ENCODE data around the gene ABLIM2.
"Not testable (repeated sequence)": the region's sequence is repeated elsewhere in the genome, so short reads cannot be mapped to it uniquely, and the experiment has no call there.

ABLIM2 gene

DNA sequence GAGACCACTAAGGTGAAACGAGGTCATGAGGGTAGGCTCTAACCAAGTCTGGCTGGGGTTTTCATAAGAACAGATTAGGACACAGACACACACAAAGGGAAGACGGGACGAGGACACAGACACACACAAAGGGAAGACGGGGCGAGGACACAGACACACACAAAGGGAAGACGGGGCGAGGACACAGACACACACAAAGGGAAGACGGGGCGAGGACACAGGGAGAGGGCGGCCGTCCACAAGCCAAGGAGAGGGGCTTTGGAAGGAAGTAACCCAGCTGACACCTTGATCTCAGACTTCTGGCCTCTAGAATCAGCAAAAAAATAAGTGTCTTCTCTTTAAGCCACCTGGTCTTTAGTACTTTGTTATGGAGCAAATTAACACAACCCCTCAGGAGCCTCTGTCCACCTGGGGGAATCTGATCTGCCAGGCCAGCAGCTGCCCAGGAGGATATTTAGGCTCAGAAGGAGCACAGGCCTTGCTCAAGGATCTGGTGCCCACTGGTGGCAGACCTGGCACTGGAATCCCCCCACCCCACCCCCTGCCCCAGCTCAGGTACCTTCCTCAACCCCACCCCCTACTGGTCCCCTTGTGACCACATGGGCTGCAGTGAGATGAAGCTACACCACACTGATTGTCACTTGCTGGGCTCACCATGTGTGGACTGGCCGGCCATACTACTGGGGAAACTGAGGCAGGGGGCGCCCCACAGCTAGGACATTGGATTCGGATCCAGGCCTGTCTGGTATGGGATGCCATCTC, 2.8 kb downstream of the ABLIM2 start:
- no peak for DNase-seq

DNA sequence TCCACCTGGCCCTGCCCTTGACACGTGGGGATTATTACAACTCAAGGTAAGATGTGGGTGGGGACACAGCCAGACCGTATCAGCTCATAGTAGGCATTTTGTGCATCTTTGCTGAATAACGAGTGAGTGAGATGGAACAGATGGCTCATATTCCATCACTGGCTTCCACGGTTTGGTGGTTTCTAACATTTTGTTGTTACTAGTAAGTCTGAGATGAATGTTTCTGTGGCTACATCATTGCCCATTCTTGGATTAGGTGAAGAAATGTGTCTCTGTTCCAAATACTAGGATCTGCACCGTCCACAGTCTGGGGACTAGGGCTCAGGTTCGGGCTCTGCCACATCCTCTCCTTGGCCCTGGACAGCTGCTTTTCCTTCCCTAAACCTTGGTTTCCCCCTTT, 3.6 kb downstream of the ABLIM2 start:
- DNase-seq: no peak

DNA sequence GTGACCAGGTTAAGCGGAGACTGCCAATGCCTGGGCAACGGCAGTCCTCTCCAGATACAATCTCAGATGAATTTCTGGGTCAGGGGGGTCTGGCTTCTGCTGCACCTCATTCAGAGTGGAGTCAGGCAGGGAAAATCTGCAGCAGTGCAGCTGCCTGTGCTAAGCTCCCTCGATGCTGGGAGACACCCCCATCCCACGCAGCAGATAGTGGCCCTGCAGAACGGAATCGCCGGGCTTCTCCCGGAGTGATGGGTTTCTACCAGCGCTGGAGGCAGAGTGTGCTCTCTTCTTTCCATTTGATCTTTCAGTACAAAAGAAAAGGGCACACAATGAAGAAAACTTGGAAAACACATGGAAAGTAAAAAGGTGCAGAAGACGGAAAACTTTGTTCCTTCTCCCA, 5.2 kb downstream of the ABLIM2 start:
- DNase-seq: no peak

DNA sequence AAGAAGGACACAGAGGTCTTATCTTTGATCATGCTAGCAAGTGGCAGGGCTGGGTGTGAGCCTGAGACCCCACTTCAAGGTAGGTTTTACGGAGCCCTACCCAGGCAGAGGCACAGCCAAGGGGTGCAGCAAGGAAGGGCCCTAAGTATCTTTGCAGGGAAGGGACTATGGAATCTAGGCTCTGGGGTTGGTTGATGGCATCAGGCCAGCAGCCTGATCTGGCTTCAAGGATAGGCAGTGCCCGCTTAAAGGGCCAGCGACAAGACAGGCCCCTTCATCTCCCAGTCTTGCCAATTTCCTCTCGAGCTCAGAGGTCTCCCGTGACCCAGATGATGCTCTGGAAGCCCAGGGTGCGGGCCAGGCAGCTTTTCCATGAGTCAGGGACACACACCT, 5.8 kb downstream of the ABLIM2 start:
- no peak for DNase-seq

DNA sequence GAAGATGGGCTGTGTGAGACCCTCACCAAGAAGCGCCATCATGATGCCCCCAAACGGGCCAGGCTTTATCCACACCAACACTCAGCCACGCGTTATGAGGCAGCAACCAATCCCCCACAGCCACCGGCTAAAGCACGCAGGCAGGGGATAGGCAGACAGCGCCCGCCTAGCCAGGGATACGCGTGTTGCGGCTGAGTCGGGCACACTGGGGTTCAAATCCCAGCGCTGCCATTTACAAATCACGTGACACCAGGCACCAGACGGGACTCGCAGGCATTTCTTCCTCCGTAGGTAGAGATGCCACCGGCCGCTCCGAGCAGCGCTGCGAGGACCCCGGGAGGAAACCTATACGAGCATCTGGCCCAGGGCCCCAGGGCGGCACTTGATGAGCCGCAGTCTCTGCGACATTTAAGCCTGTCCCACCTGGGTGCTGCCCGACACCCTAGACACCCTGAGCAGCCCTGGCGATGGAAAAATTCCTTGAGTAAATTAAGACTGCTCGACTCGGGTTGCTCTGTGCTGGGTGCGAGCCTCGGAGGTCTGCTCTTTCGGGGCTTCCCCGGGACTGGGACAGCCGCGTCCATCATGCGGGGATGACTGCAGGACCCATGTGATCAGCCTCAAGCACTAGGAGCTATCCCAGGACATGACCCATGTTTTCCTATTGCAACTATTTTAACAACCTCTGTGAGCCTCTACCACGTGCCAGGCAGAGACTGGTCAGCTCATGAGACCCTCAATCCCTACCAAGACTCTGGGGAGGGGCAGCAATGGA, 6.3 kb downstream of the ABLIM2 start:
- no peak for DNase-seq

DNA sequence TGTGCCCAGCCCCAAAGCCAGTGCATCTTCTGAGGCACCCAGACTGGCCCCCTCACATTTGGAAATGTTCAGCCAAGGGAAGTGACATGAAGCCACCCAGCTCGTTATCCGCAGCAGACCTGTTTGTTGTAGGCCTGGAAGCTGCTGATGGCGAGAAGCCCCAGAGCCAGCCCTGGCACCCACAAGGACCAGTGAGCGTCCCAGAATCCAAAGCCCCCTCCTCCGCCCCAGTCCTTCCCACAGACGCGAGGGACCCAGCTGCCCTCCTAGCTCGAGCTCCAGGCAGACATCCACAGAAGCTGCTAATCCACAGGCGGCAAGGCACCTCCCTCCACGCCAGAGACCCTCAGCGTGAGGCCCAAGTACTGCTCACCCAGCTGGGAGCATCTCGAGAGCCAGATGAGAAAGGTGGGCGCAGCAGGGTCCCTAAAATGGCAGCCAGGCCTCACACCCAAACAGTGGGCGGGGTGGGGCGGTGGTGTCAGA, 7.4 kb downstream of the ABLIM2 start:
- DNase-seq: no peak

DNA sequence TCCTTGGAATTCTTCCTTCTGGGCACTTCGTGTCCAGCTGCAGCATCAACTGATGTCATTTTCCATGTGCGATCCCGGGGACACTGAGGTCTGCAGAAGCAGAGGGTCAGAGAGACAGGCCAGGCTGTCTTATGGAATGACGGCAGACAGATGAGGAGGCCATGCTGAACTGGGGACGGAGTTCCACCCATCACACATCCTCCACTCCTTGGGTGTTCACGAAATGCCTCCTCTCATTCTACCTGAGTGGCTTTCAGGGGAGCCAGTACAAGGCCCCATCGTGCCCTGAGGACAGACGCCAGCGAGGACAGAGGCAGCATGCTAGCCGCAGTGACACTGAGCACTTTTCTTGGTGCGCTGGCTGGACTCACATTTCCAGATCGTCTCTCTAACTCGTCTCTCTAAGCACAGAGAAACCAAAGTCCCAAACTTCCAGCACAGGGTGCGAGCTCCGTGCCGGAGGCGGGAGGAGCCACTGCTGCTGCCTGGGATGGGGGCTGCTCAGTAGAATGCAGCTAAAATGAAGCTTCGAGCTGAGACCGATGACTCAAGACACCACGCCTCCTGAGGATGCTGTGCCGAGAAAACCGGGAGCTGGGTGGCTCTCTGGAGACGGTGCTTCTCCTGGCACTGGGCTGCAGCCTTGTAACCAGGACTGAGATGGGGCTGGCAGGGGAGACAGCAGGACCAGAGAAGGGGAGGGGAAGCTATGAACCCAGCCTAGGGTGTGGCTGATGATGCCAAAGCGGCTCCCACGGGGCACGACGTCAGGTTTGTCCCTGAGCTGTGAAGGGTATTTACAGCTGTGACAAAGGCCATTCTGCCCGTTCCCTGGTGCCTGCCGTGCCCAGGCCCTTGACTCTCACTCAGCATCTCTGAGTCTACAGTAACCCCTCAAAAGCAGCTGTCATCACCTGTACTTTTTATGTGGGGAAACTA, 8.2 kb downstream of the ABLIM2 start:
- no peak for DNase-seq

DNA sequence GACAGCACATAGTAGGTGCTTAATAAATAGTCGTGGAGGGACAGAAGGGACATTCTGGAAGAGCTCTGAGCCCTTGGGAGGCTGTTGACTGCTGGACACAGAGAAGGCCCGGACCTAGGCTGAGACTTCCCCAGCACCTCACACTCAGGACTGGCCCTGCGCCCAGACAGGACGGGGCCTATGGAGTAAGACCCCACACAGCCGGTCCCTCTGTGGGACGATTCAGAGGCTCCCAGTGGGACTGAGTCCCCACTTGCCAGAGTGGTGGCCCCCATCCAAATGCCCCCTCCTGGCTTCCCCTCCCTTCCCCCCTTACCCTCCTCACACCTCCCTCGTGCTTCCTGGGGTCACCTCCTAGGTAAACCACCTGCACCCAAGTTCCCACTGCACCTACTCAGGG, 8.9 kb downstream of the ABLIM2 start:
- no peak for DNase-seq

DNA sequence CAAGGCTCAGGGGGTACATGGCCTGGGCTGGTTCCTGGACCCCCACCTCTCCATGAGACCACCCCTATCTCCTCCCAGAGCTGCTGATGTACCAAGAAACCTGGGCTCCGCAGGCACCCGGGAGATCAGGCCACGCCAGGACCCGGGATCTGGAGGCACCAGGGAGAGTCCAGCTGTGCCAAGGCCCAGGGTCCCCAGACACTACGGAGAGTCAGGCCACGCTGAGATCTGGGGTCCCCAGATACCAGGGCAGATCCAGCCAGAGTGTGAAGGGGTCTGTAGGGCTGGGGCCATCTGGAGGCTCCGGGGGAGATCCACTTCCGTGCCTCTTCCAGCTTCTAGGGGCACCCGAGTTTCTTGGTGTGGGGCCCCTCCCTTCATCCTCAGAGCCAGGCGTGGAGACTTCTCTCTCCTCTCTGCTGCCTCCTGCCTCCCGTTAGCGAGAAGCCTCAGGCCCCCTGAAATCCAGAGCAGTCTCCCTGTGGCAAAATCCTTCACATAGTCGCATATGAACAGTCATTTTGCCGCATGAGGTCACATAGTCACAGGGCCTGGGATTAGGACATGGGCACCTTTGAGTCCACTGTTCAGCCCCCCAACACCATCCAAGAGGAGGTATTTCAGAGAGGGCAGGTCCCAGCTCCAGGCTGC, 9.7 kb downstream of the ABLIM2 start:
- no peak for DNase-seq

DNA sequence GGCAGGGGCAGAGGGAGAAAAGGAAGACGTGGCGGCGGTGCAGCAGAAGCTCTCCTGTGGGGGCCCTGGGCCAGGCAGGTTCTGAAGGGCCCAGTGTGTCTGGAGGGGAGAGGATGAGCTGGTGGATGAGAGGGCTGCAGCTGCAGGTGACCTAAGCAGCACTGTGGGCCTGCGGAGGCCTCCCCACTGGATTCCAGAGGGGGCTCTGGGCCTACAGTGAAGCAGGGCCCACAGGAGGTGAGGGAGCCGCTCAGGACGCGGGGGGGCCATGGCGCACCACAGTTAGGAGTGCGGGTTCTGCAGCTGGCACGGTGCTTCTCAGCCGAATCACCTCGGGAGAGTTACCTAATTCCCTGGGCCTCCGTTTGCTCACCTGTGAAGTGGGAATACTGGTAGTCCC, 10.5 kb downstream of the ABLIM2 start:
- no peak for DNase-seq

DNA sequence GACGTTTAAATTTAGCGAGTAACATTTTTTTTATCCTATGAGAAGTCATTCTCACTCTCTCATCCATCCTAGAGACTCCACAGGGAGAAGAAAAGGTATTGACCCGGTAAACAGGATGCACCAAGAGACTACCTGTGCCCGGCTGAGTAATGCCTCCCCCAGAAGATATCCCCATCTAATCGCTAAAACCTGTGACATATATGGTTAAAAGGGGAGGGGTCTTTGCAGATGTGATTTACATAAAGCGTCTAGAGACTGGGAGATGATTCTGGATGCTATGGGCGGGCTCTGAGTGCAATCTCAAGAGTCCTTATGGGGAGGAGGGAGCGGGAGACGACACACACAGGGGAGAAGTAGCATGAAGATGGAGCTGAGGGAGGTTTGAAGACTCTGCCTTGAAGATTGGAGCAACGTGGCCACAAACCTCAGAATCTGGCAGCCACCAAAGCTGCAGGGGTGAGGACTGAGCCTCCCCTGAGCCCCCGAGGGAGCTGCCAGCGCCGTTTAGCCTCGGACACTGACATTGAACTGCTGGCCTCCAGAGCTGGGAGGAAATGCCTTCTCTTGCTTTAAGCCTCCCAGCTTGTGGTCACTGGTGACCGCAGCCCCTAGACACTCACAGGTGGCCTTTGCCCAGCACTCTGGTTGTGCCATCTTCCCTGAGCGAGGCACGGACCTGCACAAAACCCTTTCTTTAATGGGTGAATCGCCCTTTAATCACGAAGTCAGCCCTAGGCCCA, 11.2 kb downstream of the ABLIM2 start:
- no peak for DNase-seq

DNA sequence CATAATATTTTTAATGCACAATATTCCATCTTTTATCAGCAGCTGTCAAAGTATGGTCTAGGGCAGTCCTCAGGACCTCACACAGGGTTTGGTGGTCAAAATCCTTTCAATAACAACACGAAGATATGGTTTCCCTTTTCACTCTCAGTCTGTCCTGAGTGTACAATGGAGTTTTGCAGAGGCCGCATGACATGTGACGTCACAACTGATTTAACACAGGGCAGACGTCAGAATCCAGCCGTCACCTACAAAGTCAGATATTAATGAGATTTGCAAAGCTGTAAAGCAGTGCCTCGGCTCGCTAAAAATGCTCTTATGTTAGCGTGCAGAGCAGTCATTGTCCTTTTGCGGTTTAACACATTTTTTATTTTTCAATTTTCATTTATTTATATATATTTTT, 12.5 kb downstream of the ABLIM2 start:
- DNase-seq: no peak

DNA sequence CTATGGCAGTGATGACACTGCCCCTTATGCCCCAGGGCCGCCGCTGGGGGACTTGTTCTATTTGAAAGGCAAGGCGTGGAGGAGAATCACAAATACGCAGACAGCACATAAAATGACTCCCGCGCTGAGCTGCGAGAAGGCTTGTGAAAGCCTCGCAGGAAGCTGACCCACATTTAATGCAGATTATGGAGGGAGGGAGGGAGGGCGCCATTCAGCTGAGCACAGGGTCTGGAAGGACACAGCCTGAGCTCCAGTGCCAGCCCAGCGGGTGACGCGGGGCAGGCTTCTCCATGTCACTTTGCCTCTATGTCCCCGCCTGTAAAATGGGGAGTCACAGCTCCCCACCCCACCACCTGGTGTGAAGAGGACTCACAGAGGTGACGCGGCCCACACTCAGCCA, 14.3 kb downstream of the ABLIM2 start:
- DNase-seq: peak in 1 of 2 experiments; percentile 30

DNA sequence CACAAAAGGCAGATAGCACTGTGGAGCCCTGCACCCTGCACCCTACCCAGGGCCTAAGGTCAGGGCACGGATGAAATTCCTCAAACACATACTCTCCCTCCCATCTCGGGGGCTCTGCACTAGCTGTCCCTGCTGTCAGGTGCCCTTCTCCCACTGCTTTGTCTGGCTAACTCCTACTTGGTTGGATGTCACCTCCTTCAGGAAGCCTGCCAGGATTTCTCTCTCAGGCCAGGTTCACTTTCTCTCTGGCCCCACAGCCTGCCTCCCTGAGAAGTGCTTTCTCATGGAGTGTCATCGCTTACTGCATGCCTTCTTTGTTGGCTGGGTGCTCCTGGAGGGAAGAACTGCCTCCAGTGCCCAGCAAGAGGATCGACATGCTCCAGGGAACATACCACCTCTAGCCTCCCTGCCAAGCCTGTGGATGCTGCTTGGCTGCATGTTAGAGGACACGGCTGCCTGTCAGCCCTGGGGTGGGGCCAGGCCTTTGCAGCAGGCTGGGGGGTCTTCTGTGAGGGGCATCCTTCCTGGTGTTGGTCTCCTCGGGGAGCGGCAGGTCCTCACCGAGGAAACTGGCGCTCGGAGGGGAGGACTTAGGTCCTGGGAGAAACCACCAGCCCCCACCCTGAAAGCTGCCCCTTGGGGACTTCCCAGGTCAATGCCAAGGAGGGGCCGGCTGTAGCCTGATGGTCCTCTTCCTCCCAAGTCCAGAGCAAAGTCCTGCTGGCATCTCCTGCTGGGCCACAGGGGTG, 15.0 kb downstream of the ABLIM2 start:
- DNase-seq: no peak

DNA sequence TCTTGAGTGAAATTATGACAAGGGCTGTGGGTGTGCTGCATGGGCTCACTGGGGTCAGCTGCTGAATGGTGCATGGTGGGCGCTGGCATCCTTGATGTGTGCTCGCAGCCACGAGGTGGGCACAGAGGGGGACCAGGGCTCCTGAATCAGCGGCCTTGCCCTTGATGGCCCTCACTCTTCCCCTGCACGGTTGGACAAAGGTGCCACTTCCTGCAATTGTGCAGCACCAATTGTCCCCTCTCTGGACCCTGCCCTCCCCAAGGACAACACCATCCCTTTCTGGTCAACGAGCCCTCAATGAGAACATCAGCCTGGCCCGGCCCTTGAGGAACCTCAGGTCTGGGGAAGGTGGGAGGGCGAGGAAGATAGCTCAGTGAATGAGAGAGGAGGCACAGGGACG, 16.1 kb downstream of the ABLIM2 start:
- DNase-seq: no peak

DNA sequence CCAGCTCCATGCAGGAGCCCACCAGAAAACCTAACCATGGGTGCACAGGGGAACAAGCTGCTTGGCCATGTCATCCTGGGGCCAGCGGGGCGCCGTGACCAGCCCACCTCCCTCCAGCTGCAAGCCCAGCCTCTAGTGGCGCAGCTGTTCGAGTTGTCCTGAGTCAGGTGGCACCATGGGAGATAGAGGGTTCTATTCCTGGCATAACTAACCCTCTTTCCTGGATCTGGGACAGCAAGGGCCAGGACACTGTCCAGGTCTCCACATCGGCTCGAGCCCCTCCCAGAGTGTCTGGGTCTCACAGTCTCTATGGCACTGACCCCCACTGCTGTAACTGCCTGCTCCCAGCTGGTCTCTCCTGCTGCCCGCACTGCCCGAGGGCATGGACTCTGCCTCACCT, 16.7 kb downstream of the ABLIM2 start:
- no peak for DNase-seq

DNA sequence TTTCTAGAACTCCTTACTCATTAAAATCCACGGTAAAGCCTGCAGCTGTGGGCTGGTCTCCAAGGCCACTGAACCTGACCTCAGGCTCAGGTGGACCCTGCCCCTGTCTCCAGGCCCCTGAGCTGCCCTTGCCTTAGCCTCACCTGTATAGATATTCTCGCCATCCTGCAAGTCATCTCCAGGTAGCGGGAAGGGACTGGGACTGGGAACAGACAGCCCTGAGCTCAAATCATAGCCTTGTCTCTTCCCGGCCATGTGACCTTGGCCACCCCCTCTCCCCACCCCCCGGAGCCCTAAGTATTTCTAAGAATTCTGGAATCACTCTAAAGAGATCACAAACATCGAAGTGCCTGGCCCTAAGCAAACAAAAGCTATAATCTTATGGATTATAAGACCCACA, 17.7 kb downstream of the ABLIM2 start:
- no peak for DNase-seq

DNA sequence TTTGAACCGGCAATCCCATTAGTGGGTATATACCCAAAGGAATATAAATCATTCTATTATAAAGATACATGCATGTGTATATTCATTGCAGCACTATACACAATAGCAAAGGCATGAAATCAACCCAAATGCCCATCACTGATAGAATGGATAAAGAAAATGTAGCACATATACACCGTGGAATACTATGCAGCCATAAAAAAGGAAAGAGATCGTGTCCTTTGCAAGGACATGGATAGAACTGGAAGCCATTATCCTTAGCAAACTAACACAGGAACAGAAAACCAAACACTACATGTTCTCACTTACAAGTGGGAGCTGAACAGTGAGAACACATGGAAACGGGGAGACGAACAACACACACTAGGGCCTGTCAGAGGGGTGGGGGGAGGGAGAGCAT, 18.9 kb downstream of the ABLIM2 start:
- DNase-seq: not testable (repeated sequence)

DNA sequence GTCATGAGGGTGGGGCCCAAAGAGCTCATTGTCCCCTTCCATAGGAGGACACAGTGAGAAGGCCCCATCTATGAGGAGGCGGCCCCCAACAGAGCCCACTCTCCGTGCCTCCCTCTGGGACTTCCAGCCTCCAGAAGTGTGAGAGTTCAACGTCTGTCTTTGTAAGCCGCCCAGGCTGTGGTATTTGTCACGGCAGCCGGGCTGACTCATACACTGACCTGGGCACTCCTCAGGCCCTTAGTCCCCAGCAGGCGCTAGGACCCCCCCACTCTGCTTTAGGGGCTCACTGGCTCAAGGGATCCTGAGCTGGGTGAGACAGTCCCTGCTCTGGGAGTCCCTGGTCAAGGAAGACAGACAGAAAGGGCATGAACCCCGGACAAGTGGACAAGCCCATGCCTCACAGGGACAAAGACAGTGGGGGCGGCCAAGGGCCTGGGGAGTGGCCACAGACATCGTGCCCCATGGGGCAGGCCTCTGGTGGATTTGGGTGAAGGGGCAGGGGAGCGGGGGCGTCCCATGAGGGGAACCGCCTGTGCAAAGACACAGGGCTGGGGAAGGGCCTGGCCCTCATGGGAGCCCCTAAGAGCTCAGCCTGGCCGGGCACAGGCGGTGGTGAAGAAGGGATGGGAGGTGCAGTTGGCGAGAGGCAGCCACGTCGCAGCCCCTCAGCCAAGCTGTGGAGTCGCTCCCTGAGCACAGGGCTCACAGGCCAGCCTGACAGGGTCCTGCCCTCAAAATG, 21.5 kb downstream of the ABLIM2 start:
- no peak for DNase-seq

DNA sequence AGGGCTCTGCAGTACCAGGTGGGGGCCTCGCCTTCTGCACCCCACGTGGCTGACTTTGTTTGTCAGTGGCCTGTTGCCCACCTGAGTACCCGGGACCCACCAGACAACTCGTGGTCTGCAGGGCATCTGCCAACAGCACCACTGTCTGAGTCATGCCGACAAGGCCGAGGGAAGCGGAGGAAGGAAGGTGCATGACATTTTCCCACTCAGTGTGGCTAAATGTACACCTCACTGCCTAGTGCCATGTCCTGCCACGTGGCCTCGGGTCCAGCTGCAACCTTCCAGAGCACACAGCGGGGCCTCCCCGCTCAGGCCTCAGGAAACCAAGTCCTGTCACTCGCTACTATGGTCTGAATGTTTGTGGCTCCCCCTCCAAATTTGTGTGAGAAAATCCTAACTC, 22.1 kb downstream of the ABLIM2 start:
- DNase-seq: no peak

DNA sequence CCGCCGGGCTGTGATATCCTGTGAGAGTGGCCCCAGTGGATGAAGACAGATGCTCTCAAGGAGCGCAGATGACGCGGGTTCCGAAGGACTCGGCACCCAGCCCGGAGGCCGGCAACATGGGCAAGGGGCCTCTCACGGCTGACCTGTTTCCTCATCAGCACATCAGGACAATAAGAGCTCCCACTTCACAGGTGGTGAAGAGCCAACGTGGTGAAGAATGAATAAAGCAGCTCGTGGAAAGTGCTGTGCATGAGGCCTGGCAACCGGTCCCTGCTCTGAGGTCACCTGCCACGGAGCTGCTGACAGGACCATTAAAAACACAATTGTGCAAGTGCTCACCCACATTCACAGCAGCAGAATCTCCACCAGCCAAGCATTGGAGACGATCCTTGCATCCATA, 22.9 kb downstream of the ABLIM2 start:
- DNase-seq: peak in 1 of 2 experiments; percentile 46
